ENCODE results near the gene ANAPC10. TPM values are rescaled to one million over a fixed set of nuclear protein-coding genes. Genes with fewer than 3 reads are reported as not detected.

The ANAPC10 gene
- total and polyA plus RNA-seq, 12 donors: 11.8 to 51.6 (median 19.7) TPM

DNA sequence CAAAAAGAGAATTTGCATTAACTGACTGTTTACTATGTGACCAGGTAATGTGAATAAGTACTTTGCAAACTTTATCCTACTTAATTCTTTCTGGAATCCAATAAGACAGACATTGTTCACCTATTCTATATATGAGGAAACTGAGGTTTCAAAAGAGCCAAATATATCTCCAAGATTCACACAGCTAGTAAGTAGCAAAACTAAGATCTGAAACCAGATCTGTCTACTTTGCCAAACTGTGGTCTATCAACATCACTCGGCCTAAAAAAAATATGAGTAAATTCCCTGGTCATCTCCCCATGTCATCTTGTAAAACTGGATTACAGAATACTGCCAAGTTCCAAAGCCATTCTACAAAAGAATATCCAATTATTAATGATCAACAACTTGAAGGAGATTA, 52.8 kb downstream of the ANAPC10 start:
- Histone ChIP-seq H3K27ac (no peak overlapping the region), H3K4me1 (replicated peaks in 1 of 2) (peaks cover 0 to 8% of the 10 kb centered on the region in 2 donors), H3K27me3 (no peaks in the 10 kb centered on the region), H3K36me3 (replicated peaks in 1 of 2) (no peaks in the 10 kb centered on the region), H3K9me3 (replicated peaks in 1 of 3) (no peaks in the 10 kb centered on the region), H3K4me3 (no peak overlapping the region)
- no peak for DNase-seq
- TF ChIP-seq, protein P1, sequence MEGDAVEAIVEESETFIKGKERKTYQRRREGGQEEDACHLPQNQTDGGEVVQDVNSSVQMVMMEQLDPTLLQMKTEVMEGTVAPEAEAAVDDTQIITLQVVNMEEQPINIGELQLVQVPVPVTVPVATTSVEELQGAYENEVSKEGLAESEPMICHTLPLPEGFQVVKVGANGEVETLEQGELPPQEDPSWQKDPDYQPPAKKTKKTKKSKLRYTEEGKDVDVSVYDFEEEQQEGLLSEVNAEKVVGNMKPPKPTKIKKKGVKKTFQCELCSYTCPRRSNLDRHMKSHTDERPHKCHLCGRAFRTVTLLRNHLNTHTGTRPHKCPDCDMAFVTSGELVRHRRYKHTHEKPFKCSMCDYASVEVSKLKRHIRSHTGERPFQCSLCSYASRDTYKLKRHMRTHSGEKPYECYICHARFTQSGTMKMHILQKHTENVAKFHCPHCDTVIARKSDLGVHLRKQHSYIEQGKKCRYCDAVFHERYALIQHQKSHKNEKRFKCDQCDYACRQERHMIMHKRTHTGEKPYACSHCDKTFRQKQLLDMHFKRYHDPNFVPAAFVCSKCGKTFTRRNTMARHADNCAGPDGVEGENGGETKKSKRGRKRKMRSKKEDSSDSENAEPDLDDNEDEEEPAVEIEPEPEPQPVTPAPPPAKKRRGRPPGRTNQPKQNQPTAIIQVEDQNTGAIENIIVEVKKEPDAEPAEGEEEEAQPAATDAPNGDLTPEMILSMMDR (IDR thresholded peaks at IDR 0.05): no peak
- no peak for TF ChIP-seq POLR2A (IDR thresholded peaks at IDR 0.05)
- WGBS, 4 donors: 74 to 93% (median 78%) methylated on average over 1 of the region's 1 CpG
- intact Hi-C loops (cut with DNase I): no loop called here

DNA sequence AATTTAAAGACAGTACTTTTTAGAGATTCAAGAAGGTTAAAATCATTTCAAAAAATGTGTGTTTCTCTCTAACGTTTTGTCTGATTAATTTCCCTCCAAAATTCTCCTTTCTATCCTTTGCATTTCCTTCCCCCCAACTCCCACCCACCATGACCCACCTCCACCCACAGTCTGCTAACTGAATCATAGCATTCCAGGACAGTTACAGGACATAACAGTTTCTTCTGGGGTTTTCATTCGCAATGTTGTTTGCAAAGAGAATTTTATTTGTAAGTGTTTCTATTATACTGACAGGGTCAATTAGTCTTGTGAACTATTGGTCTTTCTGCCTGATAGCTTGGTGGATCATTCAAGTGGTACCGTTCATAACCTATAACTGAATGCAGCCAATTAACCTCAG, 53.7 kb downstream of the ANAPC10 start:
- TF ChIP-seq, protein P1 (IDR thresholded peaks at IDR 0.05): no peak
- TF ChIP-seq POLR2A (IDR thresholded peaks at IDR 0.05): no peak
- H3K4me1 ChIP-seq (replicated peaks in 1 of 2): peaks cover 0 to 8% of the 10 kb centered on the region in 2 donors
- no peaks in the 10 kb centered on the region for H3K9me3 ChIP-seq (replicated peaks in 1 of 3)
- H3K27me3 ChIP-seq: no peaks in the 10 kb centered on the region
- H3K36me3 ChIP-seq (replicated peaks in 1 of 2): no peaks in the 10 kb centered on the region
- 71 to 76% (median 73%) methylated on average over 3 of the region's 3 CpGs for WGBS, 4 donors
- intact Hi-C loops (cut with DNase I): no loop called here
- no peak overlapping the region for H3K27ac ChIP-seq
- DNase-seq: no peak
- no peak overlapping the region for H3K4me3 ChIP-seq

DNA sequence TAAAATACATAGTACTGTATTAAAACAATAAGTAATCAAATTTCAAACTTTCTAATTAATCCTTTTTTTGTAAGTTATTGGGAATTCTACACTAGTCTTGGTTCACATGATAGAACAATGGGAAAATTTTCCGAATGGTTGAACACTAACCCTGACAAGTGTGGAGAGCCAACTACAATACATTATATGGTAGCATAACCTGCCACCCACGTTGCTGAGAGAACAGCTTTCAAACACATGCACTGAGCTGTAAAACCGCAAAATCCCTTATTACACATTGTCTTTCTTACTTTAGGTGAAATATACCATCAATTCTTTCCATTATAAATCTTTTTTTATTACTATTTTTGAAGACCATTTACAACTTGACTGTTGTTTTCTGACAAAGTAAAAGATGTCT, 54.7 kb downstream of the ANAPC10 start:
- Histone ChIP-seq H3K36me3 (replicated peaks in 1 of 2) (no peaks in the 10 kb centered on the region), H3K4me3 (no peak overlapping the region), H3K4me1 (replicated peaks in 1 of 2) (peaks cover 0 to 8% of the 10 kb centered on the region in 2 donors), H3K27ac (no peak overlapping the region), H3K27me3 (no peaks in the 10 kb centered on the region), H3K9me3 (replicated peaks in 1 of 3) (no peaks in the 10 kb centered on the region)
- WGBS, 4 donors: 70 to 81% (median 78%) methylated on average over 3 of the region's 3 CpGs
- intact Hi-C loops (cut with DNase I): no loop called here
- TF ChIP-seq POLR2A (IDR thresholded peaks at IDR 0.05): no peak
- TF ChIP-seq, protein P1 (IDR thresholded peaks at IDR 0.05): no peak
- no peak for DNase-seq

DNA sequence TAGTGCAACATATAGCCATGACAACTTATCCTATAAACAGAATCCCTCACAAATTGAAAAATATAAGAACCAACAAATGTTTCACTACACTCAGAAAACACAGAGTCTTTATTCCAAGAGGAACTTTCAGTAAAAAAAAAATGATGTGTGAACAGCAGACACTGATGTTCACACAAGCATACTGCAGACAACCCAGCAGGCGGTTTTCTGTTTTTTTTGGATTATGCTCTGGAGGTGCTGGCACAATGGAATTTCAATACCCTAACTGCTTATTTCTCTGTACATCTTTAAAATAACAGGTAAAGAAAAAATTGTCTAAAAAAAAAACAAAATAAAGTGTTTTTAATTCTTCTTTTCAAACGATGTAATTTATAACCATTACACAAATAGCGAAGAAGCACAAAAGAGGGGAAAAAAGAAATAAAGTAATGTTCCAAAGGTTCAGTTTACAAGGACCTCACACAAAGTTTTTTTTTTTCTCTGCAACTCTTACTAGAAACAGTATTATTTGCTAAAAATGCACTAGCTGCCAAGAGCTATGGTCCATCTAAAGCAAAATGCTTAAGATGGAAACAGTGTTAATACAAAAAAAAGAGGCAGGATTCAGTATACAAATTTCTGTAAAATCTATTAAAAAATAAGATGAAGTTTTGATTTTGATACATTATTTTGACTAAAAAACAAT, 55.3 kb downstream of the ANAPC10 start:
- Histone ChIP-seq H3K27me3 (no peaks in the 10 kb centered on the region), H3K36me3 (replicated peaks in 1 of 2) (no peaks in the 10 kb centered on the region), H3K4me1 (replicated peaks in 1 of 2) (peaks cover 0 to 8% of the 10 kb centered on the region in 2 donors), H3K27ac (no peak overlapping the region), H3K9me3 (replicated peaks in 1 of 3) (no peaks in the 10 kb centered on the region), H3K4me3 (no peak overlapping the region)
- intact Hi-C loops (cut with DNase I): no loop called here
- DNase-seq: no peak
- TF ChIP-seq POLR2A (IDR thresholded peaks at IDR 0.05): no peak
- TF ChIP-seq, protein P1 (IDR thresholded peaks at IDR 0.05): no peak
- 83 to 89% (median 84%) methylated on average over 3 of the region's 3 CpGs for WGBS, 4 donors
